HFF-Myc (cell line): ENCODE data around the gene TECPR1.

ENCODE experiments used
- DNase-seq: peaks from one replicate; pipeline ENCODE4 v3.0.0-alpha.2; 2011; ENCODE audit warnings: low read depth; ENCODE audit errors: extremely low read depth
- H3K4me3 ChIP-seq: replicated peaks from 2 replicates; pipeline ENCODE4 v1.5.1; 2011; ENCODE audit warnings: low read depth, mild to moderate bottlenecking, control low read depth, low read length
- TF ChIP-seq, protein P1 (sequence below): IDR thresholded peaks from 2 replicates; pipeline ENCODE4 v1.5.1; 2012; ENCODE audit warnings: mild to moderate bottlenecking, low read depth, low read length, control low read depth; ENCODE audit errors: missing control alignments

The TECPR1 gene

GRCh38 chr7:98175260-98175940 lies 76.6 kb downstream of the TECPR1 start:
- no peak overlapping the region for H3K4me3 ChIP-seq
- TF ChIP-seq, protein P1, sequence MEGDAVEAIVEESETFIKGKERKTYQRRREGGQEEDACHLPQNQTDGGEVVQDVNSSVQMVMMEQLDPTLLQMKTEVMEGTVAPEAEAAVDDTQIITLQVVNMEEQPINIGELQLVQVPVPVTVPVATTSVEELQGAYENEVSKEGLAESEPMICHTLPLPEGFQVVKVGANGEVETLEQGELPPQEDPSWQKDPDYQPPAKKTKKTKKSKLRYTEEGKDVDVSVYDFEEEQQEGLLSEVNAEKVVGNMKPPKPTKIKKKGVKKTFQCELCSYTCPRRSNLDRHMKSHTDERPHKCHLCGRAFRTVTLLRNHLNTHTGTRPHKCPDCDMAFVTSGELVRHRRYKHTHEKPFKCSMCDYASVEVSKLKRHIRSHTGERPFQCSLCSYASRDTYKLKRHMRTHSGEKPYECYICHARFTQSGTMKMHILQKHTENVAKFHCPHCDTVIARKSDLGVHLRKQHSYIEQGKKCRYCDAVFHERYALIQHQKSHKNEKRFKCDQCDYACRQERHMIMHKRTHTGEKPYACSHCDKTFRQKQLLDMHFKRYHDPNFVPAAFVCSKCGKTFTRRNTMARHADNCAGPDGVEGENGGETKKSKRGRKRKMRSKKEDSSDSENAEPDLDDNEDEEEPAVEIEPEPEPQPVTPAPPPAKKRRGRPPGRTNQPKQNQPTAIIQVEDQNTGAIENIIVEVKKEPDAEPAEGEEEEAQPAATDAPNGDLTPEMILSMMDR: no peak
- no peak for DNase-seq

DNA sequence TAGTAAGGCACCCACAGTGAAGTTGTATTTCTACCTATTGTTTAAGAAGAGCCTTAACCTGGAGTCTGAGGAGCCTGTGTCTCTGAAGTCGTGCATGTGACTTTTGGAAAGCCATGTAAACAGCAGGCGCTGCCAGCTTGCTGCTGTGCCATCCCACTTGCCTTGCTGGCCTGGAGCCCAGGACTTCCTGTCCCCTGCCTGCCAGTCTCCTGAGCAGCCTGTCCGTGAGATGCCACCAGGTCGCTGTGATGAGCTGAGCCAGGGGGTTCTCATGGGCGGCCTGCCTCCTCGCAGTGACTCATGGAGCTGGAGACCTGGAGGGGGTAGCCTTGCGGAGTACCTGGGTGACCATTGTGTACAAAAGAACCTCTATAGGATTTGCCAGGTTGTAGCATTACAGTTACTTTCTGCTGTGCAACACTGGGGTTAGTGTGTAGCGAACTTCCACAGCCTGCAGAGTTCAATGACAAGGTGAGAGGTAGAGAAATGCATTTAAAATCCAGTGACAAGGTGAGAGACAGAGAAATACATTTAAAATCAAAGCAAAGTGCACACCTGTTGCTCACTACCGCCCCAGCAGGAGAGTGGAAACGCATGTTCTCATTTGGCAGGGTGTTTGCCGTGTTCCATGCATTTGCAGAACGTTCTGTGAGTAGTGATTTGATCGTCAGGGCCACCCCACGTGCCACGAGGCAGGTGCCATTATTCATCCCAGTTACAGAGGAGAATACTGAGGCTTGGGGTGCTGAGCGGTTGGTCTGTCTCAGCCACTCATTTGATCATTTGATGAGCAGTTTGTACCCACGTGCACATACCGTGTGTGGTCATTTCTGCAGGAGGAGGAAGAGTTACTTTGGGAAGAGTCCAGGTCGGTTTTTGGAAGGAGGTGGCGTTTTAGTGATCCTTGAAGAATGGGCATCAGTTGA lies 77.4 kb downstream of the TECPR1 start:
- TF ChIP-seq, protein P1: no peak
- no peak for DNase-seq
- H3K4me3 ChIP-seq: no peak overlapping the region

GRCh38 chr7:98171449-98171848 lies 80.6 kb downstream of the TECPR1 start:
- DNase-seq: no peak
- TF ChIP-seq, protein P1: no peak
- no peak overlapping the region for H3K4me3 ChIP-seq

DNA sequence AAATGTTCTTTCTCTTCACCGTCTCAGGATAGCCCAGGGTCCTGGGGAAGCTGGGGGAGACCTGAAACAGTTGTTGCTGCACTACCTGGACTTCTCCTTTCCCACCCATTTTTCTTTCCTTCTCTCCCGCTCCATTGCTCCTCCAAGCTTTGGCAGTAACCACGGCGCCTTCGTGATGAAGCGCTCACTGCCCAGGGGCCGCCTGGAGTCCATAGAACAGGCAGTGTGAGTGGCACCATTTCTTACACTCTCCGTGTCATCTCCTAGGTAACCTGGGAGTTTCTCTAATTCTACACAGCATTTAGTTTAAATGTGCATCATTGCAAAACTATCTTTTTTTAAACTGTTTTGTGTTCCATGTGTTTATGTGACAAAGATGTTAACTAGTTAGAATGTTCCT lies 81.1 kb downstream of the TECPR1 start:
- TF ChIP-seq, protein P1: no peak
- DNase-seq: no peak
- no peak overlapping the region for H3K4me3 ChIP-seq

DNA sequence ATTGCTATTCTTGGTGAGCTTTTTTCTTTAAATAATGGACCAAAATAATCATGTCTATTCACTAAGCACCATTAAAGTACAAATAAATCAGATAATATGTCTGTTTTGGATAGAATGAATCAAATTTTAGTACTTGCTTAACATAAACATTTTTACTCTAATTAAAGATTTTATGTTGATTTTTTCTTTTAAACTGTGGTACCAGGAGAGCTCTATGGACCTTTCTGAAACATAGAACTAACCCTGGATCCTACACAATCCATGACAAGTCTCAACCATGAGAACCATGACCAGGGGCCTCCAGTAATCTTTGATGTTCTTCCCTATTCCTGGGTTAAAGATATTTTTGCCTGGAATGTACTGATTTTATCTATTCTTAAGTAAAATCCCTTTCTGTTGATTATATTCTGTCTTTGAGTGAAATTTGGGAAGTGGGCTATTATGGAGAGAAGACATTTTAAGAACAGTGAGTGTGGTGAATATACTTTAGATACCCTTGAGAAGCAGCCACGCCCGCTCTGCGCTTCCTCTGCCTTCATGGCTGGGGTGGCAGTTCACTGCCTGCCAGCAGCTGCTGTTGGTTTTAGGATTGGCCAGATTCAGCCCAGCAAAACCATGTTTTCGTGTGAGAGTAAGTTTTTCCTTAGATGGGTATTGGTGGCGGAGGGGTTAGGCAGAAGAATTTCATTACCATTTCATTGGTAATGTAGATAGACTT lies 83.0 kb downstream of the TECPR1 start:
- H3K4me3 ChIP-seq: no peak overlapping the region
- DNase-seq: no peak
- TF ChIP-seq, protein P1: no peak

DNA sequence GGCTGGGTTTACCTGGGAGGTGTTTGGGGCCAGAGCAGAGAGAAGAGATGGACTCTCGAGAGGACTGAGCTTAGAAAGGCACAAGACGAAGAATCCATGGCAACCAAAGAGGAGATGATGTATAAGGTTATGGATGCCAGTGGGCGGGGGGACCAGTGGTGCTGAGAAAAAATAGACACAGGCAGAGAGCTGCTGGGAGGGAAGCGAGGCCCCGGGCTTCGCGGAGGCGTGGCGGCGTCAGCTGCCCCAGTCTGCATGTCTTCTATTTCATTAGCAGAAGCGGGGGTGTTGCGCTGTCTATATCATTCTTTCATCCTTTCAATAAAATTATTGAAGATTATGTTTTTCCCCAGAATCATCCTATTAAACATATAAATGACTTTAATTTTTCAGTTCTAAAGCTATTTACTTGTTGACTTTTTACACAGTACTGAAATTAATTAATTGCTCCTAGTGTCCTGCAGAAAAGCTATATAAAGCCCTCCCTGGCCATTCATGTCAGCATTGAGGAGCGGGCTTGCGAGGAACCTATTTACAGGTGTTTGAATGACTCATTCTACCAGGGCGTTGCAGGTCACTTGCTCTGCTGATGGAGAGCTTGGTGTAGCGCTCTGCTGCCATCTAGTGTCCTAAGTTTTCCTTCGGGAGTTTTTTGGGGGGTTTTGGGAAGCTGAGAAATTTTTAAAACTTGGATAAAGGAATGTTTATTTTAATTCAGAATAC lies 83.7 kb downstream of the TECPR1 start:
- DNase-seq: peak; percentile 41
- H3K4me3 ChIP-seq: no peak overlapping the region
- TF ChIP-seq, protein P1: peak; percentile 74
